ENCODE results near the gene CAMK2D. TPM values are rescaled to one million over a fixed set of nuclear protein-coding genes. Genes with fewer than 3 reads are reported as not detected.

Gene CAMK2D
- total and polyA plus RNA-seq, 10 donors: 5.9 to 44.2 (median 33.3) TPM

DNA sequence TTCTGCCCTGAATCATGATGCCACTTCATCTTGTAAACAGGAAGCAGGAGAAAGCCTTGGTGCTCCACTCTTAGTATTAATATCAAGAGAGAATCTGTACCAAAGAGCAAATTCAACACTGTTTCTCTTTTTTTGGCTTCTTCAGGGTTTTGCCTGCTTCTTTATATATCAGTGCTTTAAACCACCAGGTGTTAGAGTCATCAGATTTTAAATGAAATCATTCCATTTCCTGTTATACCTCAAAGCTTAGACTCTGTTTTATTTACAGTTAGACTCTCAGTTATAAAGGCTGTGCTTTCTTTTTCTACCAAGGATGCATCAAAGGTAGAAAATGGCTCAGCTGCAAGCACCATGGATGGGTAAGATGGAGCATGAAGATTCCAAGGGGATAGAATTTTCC, 350.9 kb downstream of the CAMK2D start:
- H3K4me1 ChIP-seq: no peaks in the 10 kb centered on the region
- H3K4me3 ChIP-seq: no peak overlapping the region
- no peaks in the 10 kb centered on the region for H3K36me3 ChIP-seq
- H3K27me3 ChIP-seq (replicated peaks in 1 of 7): no peaks in the 10 kb centered on the region
- no peak for TF ChIP-seq POLR2A (IDR thresholded peaks at IDR 0.05)
- TF ChIP-seq POLR2AphosphoS5 (IDR thresholded peaks at IDR 0.05): no peak
- TF ChIP-seq, protein P1, sequence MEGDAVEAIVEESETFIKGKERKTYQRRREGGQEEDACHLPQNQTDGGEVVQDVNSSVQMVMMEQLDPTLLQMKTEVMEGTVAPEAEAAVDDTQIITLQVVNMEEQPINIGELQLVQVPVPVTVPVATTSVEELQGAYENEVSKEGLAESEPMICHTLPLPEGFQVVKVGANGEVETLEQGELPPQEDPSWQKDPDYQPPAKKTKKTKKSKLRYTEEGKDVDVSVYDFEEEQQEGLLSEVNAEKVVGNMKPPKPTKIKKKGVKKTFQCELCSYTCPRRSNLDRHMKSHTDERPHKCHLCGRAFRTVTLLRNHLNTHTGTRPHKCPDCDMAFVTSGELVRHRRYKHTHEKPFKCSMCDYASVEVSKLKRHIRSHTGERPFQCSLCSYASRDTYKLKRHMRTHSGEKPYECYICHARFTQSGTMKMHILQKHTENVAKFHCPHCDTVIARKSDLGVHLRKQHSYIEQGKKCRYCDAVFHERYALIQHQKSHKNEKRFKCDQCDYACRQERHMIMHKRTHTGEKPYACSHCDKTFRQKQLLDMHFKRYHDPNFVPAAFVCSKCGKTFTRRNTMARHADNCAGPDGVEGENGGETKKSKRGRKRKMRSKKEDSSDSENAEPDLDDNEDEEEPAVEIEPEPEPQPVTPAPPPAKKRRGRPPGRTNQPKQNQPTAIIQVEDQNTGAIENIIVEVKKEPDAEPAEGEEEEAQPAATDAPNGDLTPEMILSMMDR (IDR thresholded peaks at IDR 0.05 in 8 of 11, conservative IDR thresholded peaks at IDR 0.05 in 3 of 11): no peak
- H3K27ac ChIP-seq: no peak overlapping the region
- H3K9me3 ChIP-seq: no peaks in the 10 kb centered on the region
- intact Hi-C loops (cut with DNase I; ENCODE audit: low total_unique reads): no loop called here
- DNase-seq: no peak

GRCh38 chr4:113409181-113409580, 352.4 kb downstream of the CAMK2D start:
- Histone ChIP-seq H3K9me3 (no peaks in the 10 kb centered on the region), H3K27me3 (replicated peaks in 1 of 7) (no peaks in the 10 kb centered on the region), H3K36me3 (no peaks in the 10 kb centered on the region), H3K4me3 (no peak overlapping the region), H3K4me1 (no peaks in the 10 kb centered on the region), H3K27ac (no peak overlapping the region)
- no peak for DNase-seq
- WGBS, 5 donors: 45 to 68% (median 51%) methylated on average over 4 of the region's 4 CpGs
- intact Hi-C loops (cut with DNase I; ENCODE audit: low total_unique reads): loop anchor here (10.0 kb wide), 1 partner anchor 666 kb away; no protein-coding TSS in a partner anchor
- TF ChIP-seq POLR2A (IDR thresholded peaks at IDR 0.05) (no peak), POLR2AphosphoS5 (IDR thresholded peaks at IDR 0.05) (no peak)
- TF ChIP-seq, protein P1 (IDR thresholded peaks at IDR 0.05 in 8 of 11, conservative IDR thresholded peaks at IDR 0.05 in 3 of 11): no peak

GRCh38 chr4:113407409-113407808, 354.1 kb downstream of the CAMK2D start:
- H3K36me3 ChIP-seq: no peaks in the 10 kb centered on the region
- no peaks in the 10 kb centered on the region for H3K27me3 ChIP-seq (replicated peaks in 1 of 7)
- 58 to 80% (median 78%) methylated on average over 2 of the region's 2 CpGs for WGBS, 5 donors
- H3K27ac ChIP-seq: no peak overlapping the region
- no peaks in the 10 kb centered on the region for H3K4me1 ChIP-seq
- H3K4me3 ChIP-seq: no peak overlapping the region
- intact Hi-C loops (cut with DNase I; ENCODE audit: low total_unique reads): loop anchor here (10.0 kb wide), 1 partner anchor 667 kb away; no protein-coding TSS in a partner anchor
- no peaks in the 10 kb centered on the region for H3K9me3 ChIP-seq
- no peak for DNase-seq
- TF ChIP-seq POLR2AphosphoS5 (IDR thresholded peaks at IDR 0.05) (no peak), POLR2A (IDR thresholded peaks at IDR 0.05) (no peak)
- TF ChIP-seq, protein P1 (IDR thresholded peaks at IDR 0.05 in 8 of 11, conservative IDR thresholded peaks at IDR 0.05 in 3 of 11): no peak

GRCh38 chr4:113406723-113407016, 354.9 kb downstream of the CAMK2D start:
- H3K27ac ChIP-seq: no peak overlapping the region
- H3K4me1 ChIP-seq: no peaks in the 10 kb centered on the region
- no peak for DNase-seq
- H3K36me3 ChIP-seq: no peaks in the 10 kb centered on the region
- 82 to 92% (median 86%) methylated on average over 7 of the region's 7 CpGs for WGBS, 5 donors
- intact Hi-C loops (cut with DNase I; ENCODE audit: low total_unique reads): loop anchor here (10.0 kb wide), 1 partner anchor 668 kb away; no protein-coding TSS in a partner anchor
- no peaks in the 10 kb centered on the region for H3K9me3 ChIP-seq
- no peak overlapping the region for H3K4me3 ChIP-seq
- no peaks in the 10 kb centered on the region for H3K27me3 ChIP-seq (replicated peaks in 1 of 7)
- TF ChIP-seq POLR2AphosphoS5 (IDR thresholded peaks at IDR 0.05): no peak
